Gastroesophageal sphincter (tissue), 4 donors: ENCODE measurements around the gene HEPN1. TPM values are rescaled to one million over a fixed set of nuclear protein-coding genes. Genes with fewer than 3 reads are reported as not detected.

Experiments used
- ATAC-seq: fragments of 150-250 bp; one replicate; pipeline ENCODE4 v1.9.1; 2016; ENCODE audit warnings: mild to moderate bottlenecking, moderate library complexity
- H3K27ac ChIP-seq, 4 donors: fragments of 200-600 bp; sonication (generic) in 3 of 4; 1 replicate in 3 of 4; 2 replicates in 1 of 4; pipeline ENCODE4 v1.5.1; 2016 to 2019
- H3K27me3 ChIP-seq: fragments of 200-600 bp; sonication (generic); one replicate; pipeline ENCODE4 v1.5.1; 2019
- H3K36me3 ChIP-seq, 2 donors: fragments of 200-600 bp; sonication (generic); one replicate each; pipeline ENCODE4 v1.5.1; 2019; ENCODE audit warnings: control low read depth in 1 of 2
- H3K4me1 ChIP-seq, 3 donors: fragments of 200-600 bp; sonication (generic); 1 replicate in 2 of 3; 2 replicates in 1 of 3; pipeline ENCODE4 v1.5.1; 2016 to 2019; ENCODE audit warnings: control low read depth in 2 of 3
- H3K4me3 ChIP-seq, 2 donors: fragments of 200-600 bp; sonication (generic); one replicate each; pipeline ENCODE4 v1.5.1; 2019; ENCODE audit warnings: mild to moderate bottlenecking in 1 of 2, moderate library complexity in 1 of 2
- H3K9me3 ChIP-seq, 3 donors: fragments of 200-600 bp; sonication (generic); one replicate each; pipeline ENCODE4 v1.5.1; 2017 to 2019; ENCODE audit warnings: control low read depth in 2 of 3
- CTCF ChIP-seq, 4 experiments: fragments of 200-600 bp in 2 of 4; fragments of 450-650 bp in 2 of 4; sonication (generic) in 1 of 4; IDR thresholded peaks; one replicate each; pipeline ENCODE4 v1.5.1; 2017 to 2019; ENCODE audit warnings: antibody characterized with exemption in 4 of 4, mild to moderate bottlenecking in 2 of 4, moderate library complexity in 2 of 4
- EP300 ChIP-seq: sonication (generic); formaldehyde crosslinking; IDR thresholded peaks from one replicate; pipeline ENCODE4 v1.6.1; 2017; ENCODE audit warnings: antibody characterized with exemption, mild to moderate bottlenecking
- POLR2A ChIP-seq, 2 donors: fragments of 450-650 bp; IDR thresholded peaks; one replicate each; pipeline ENCODE4 v1.6.1; 2017; ENCODE audit warnings: antibody characterized with exemption in 2 of 2, mild to moderate bottlenecking in 2 of 2, moderate library complexity in 1 of 2
- POLR2AphosphoS5 ChIP-seq: sonication (generic); formaldehyde crosslinking; IDR thresholded peaks from one replicate; pipeline ENCODE4 v1.6.1; 2017; ENCODE audit warnings: antibody characterized with exemption
- whole genome bisulfite sequencing, 2 donors: methylation state at CpG; one replicate each; pipeline ENCODE4 v1.1.5; 2018; ENCODE audit warnings: low coverage in 1 of 2; 5-methylcytosine and 5-hydroxymethylcytosine counted together
- total RNA-seq, 4 donors: library from RNA; depleted of rRNA; stranded (reverse); fragments of >200 nt; gene quantifications; one replicate each; pipeline ENCODE4 v1.1.0, GENCODE V29; 2016

Gene HEPN1
- total RNA-seq, 4 donors from 2014 or later = 0.67 TPM; not detected in 3

- 86 to 100% methylated on average over 2 to 3 of the region's 3 CpGs for WGBS, 2 donors
- H3K4me1 ChIP-seq = no peaks in the 10 kb centered on the region
- H3K27me3 ChIP-seq = peaks cover 33% of the 10 kb centered on the region
- H3K4me3 ChIP-seq = no peak overlapping the region
- TF ChIP-seq CTCF (IDR thresholded peaks at IDR 0.05) = no peak
- no peak for TF ChIP-seq POLR2AphosphoS5
- no peak for TF ChIP-seq POLR2A (IDR thresholded peaks at IDR 0.05)
- no peak for TF ChIP-seq EP300
- no peaks in the 10 kb centered on the region for H3K36me3 ChIP-seq
- no peak for ATAC-seq
- H3K9me3 ChIP-seq = no peaks in the 10 kb centered on the region
- no peak overlapping the region for H3K27ac ChIP-seq
These were observed 18.4 kb downstream of the HEPN1 start for GRCh38 chr11:124937336-124937935.

GRCh38 chr11:124938206-124938765, 19.2 kb downstream of the HEPN1 start:
- no peaks in the 10 kb centered on the region for H3K9me3 ChIP-seq
- ATAC-seq = no peak
- TF ChIP-seq CTCF (IDR thresholded peaks at IDR 0.05) (no peak), EP300 (no peak), POLR2AphosphoS5 (no peak), POLR2A (IDR thresholded peaks at IDR 0.05) (no peak)
- H3K4me3 ChIP-seq = no peak overlapping the region
- no peaks in the 10 kb centered on the region for H3K4me1 ChIP-seq
- H3K27ac ChIP-seq = no peak overlapping the region
- peaks cover 33% of the 10 kb centered on the region for H3K27me3 ChIP-seq
- 66 to 77% methylated on average over 4 to 6 of the region's 6 CpGs for WGBS, 2 donors
- no peaks in the 10 kb centered on the region for H3K36me3 ChIP-seq

GRCh38 chr11:124938970-124939369, 19.9 kb downstream of the HEPN1 start:
- Histone ChIP-seq H3K36me3 (no peaks in the 10 kb centered on the region), H3K4me1 (no peaks in the 10 kb centered on the region), H3K27ac (no peak overlapping the region), H3K27me3 (peaks cover 33% of the 10 kb centered on the region), H3K4me3 (no peak overlapping the region), H3K9me3 (no peaks in the 10 kb centered on the region)
- ATAC-seq = no peak
- TF ChIP-seq CTCF (IDR thresholded peaks at IDR 0.05) (no peak), POLR2A (IDR thresholded peaks at IDR 0.05) (no peak)
- WGBS, 2 donors = 51 to 69% methylated on average over 5 to 6 of the region's 6 CpGs

GRCh38 chr11:124941703-124942102, 22.7 kb downstream of the HEPN1 start:
- Histone ChIP-seq H3K27me3 (peaks cover 6% of the 10 kb centered on the region), H3K4me3 (no peak overlapping the region), H3K4me1 (no peaks in the 10 kb centered on the region), H3K9me3 (no peaks in the 10 kb centered on the region), H3K27ac (no peak overlapping the region), H3K36me3 (no peaks in the 10 kb centered on the region)
- 82% methylated on average over 1 of the region's 1 CpG; no CpG with 5 or more reads in 1 of the 2 donors for WGBS, 2 donors
- TF ChIP-seq CTCF (IDR thresholded peaks at IDR 0.05) (no peak), POLR2AphosphoS5 (no peak), EP300 (no peak), POLR2A (IDR thresholded peaks at IDR 0.05) (no peak)
- ATAC-seq = no peak
